ENCODE data around the gene CAV2.

GRCh38 chr7:116494472-116494871 is 5.1 kb upstream of the CAV2 start:
- TF ChIP-seq CTCF (conservative IDR thresholded peaks at IDR 0.05; ENCODE audit: low read depth, low read length): no peak
- TF ChIP-seq EZH2 (IDR thresholded peaks at IDR 0.05; ENCODE audit: borderline replicate concordance, low read depth, low read length, poor library complexity, severe bottlenecking): no peak
